ENCODE results near the gene RHOB. TPM values are rescaled to one million over a fixed set of nuclear protein-coding genes. Genes with fewer than 3 reads are reported as not detected.

Gene RHOB
- polyA plus RNA-seq, 1 of the 3 experiments (the other 2 are of a cell fraction): 50.3 TPM

DNA sequence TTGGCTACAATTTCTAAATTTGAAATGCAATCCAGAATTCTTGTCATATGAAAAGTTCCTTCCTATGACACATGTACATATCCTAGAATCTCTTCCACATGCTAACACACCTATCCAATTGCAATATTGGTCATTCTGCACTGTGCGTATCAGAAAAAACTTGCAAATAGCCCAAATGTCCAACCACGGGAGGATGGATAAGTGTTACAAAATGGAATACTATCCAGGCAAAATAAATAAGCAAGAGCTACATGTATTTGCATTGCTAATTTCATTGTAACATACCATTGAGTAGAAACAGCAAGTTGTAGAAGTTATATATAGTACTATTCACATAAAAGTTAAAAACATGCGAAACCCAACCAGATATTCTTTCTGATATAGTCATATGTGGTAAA, 15.6 kb upstream of the RHOB start (continued):
- TF ChIP-seq USF2 (IDR thresholded peaks at IDR 0.05; ENCODE audit: borderline replicate concordance, low read depth, low read length): no peak

- POLR2A ChIA-PET: no interaction called here
- H3K4me1 ChIP-seq (ENCODE audit: control insufficient read depth in 1 of 2, insufficient read depth in 2 of 2, low read depth in 1 of 2, low read length in 1 of 2): no peaks in the 10 kb centered on the region
- no peak overlapping the region for H3K4me2 ChIP-seq
- H3F3A ChIP-seq (replicated peaks; ENCODE audit: insufficient read depth): no peaks in the 10 kb centered on the region
- no peak overlapping the region for H3K27ac ChIP-seq (ENCODE audit: low read depth in 2 of 2, low read length in 1 of 2)
- no peak for DNase-seq
- TF ChIP-seq FOSL2 (IDR thresholded peaks at IDR 0.05; ENCODE audit: borderline replicate concordance, low read depth): no peak
- no peak for TF ChIP-seq RFX5 (IDR thresholded peaks at IDR 0.05; ENCODE audit: low read length)
- TF ChIP-seq, protein P1, sequence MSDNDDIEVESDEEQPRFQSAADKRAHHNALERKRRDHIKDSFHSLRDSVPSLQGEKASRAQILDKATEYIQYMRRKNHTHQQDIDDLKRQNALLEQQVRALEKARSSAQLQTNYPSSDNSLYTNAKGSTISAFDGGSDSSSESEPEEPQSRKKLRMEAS (IDR thresholded peaks at IDR 0.05; ENCODE audit: low read depth): no peak
- TF ChIP-seq NRF1 (IDR thresholded peaks at IDR 0.05; ENCODE audit: low read depth, low read length): no peak
- TF ChIP-seq POLR2AphosphoS5 (IDR thresholded peaks at IDR 0.05; ENCODE audit: low read depth, low read length): no peak
- no peak for TF ChIP-seq GATA2 (CRISPR knock-in tag; IDR thresholded peaks at IDR 0.05)
- no peak for TF ChIP-seq FOXM1 (IDR thresholded peaks at IDR 0.05; ENCODE audit: low read depth)
- TF ChIP-seq USF2 (IDR thresholded peaks at IDR 0.05; ENCODE audit: borderline replicate concordance, low read depth, low read length): no peak
- TF ChIP-seq EP300 (IDR thresholded peaks at IDR 0.05; ENCODE audit: borderline replicate concordance in 1 of 2, low read depth in 1 of 2, low read length in 1 of 2): no peak
- TF ChIP-seq, protein P2, sequence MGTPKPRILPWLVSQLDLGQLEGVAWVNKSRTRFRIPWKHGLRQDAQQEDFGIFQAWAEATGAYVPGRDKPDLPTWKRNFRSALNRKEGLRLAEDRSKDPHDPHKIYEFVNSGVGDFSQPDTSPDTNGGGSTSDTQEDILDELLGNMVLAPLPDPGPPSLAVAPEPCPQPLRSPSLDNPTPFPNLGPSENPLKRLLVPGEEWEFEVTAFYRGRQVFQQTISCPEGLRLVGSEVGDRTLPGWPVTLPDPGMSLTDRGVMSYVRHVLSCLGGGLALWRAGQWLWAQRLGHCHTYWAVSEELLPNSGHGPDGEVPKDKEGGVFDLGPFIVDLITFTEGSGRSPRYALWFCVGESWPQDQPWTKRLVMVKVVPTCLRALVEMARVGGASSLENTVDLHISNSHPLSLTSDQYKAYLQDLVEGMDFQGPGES (IDR thresholded peaks at IDR 0.05; ENCODE audit: low read depth, low read length): no peak
- TF ChIP-seq, protein P3, sequence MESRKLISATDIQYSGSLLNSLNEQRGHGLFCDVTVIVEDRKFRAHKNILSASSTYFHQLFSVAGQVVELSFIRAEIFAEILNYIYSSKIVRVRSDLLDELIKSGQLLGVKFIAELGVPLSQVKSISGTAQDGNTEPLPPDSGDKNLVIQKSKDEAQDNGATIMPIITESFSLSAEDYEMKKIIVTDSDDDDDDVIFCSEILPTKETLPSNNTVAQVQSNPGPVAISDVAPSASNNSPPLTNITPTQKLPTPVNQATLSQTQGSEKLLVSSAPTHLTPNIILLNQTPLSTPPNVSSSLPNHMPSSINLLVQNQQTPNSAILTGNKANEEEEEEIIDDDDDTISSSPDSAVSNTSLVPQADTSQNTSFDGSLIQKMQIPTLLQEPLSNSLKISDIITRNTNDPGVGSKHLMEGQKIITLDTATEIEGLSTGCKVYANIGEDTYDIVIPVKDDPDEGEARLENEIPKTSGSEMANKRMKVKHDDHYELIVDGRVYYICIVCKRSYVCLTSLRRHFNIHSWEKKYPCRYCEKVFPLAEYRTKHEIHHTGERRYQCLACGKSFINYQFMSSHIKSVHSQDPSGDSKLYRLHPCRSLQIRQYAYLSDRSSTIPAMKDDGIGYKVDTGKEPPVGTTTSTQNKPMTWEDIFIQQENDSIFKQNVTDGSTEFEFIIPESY (IDR thresholded peaks at IDR 0.05; ENCODE audit: borderline replicate concordance, low read depth): no peak
- no peak for TF ChIP-seq CHD2 (IDR thresholded peaks at IDR 0.05; ENCODE audit: low read length, partially characterized antibody)
- no peak for TF ChIP-seq SIN3A (IDR thresholded peaks at IDR 0.05; ENCODE audit: borderline replicate concordance, low read depth, low read length)
- no peak for TF ChIP-seq REST (IDR thresholded peaks at IDR 0.05; ENCODE audit: low read depth, low read length)
- TF ChIP-seq EZH2phosphoT487 (IDR thresholded peaks at IDR 0.05; ENCODE audit: borderline replicate concordance, low read depth): no peak
- TF ChIP-seq FOXJ3 (CRISPR knock-in tag; IDR thresholded peaks at IDR 0.05): no peak
- no peak for TF ChIP-seq CTCF (IDR thresholded peaks at IDR 0.05)
- no peak for TF ChIP-seq ELF1 (IDR thresholded peaks at IDR 0.05)
- 94% methylated on average over 5 of the region's 5 CpGs for WGBS (ENCODE audit: low lambda C conversion rate)
- peaks cover 15% of the 10 kb centered on the region; the same call in 1 of the 2 replicates for H3K27me3 ChIP-seq (ENCODE audit: insufficient read depth)
- no peaks in the 10 kb centered on the region for H3K9me2 ChIP-seq
- no peaks in the 10 kb centered on the region for H3K79me2 ChIP-seq (ENCODE audit: insufficient read depth)
- no peaks in the 10 kb centered on the region for H3K9me3 ChIP-seq
- H3K4me3 ChIP-seq (ENCODE audit: low read depth in 2 of 2, low read length in 1 of 2): no peak overlapping the region
- CTCF ChIA-PET: interaction anchor here (0.8 to 18.3 kb wide), 7 partner anchors 9 to 230 kb away, joined by 3 to 243 read pairs (median 19); partner anchors contain the start of gene HS1BP3
- no peaks in the 10 kb centered on the region for H4K20me1 ChIP-seq (ENCODE audit: insufficient read depth)
- H3K36me3 ChIP-seq (replicated peaks in 1 of 2; ENCODE audit: control insufficient read depth in 1 of 2, insufficient read depth in 2 of 2, low read length in 1 of 2): no peaks in the 10 kb centered on the region
- H3K9ac ChIP-seq: no peak overlapping the region
- no peak overlapping the region for H2AFZ ChIP-seq (ENCODE audit: low read depth)
Measured at GRCh38 chr2:20431772-20432171, 15.1 kb upstream of the RHOB start.

All from SK-N-SH (cell line).